Neuronal stem cell (in vitro differentiated cells): Measurements from ENCODE around the gene TEKT2.
A peak's percentile ranks its signal among the peaks of the same experiment; 100 is the strongest.

Source experiments
- DNase-seq: peaks from one replicate; pipeline ENCODE4 v3.0.0-alpha.2; 2013; ENCODE audit warnings: low spot score
- H2AFZ ChIP-seq: one replicate; pipeline ENCODE4 v1.6.1; 2013; ENCODE audit warnings: mild to moderate bottlenecking, low read length, inconsistent platforms
- H2AK5ac ChIP-seq: 2 replicates; pipeline ENCODE4 v1.6.1; 2013; ENCODE audit warnings: low read depth, mild to moderate bottlenecking, inconsistent platforms, low read length, moderate library complexity, mixed read lengths
- H2BK120ac ChIP-seq: 2 replicates; pipeline ENCODE4 v1.6.1; 2013; ENCODE audit warnings: low read depth, mild to moderate bottlenecking, inconsistent platforms, low read length, moderate library complexity, mixed read lengths
- H2BK12ac ChIP-seq: one replicate; pipeline ENCODE4 v1.6.1; 2013; ENCODE audit warnings: low read length, inconsistent platforms
- H2BK15ac ChIP-seq: 2 replicates; pipeline ENCODE4 v1.6.1; 2013; ENCODE audit warnings: mild to moderate bottlenecking, low read length, inconsistent platforms, mixed read lengths
- H2BK5ac ChIP-seq: one replicate; pipeline ENCODE4 v1.6.1; 2013; ENCODE audit warnings: inconsistent platforms, mild to moderate bottlenecking, low read length, moderate library complexity
- H3K14ac ChIP-seq: one replicate; pipeline ENCODE4 v1.6.1; 2013; ENCODE audit warnings: low read length, inconsistent platforms
- H3K18ac ChIP-seq: 2 replicates; pipeline ENCODE4 v1.6.1; 2013; ENCODE audit warnings: low read length, inconsistent platforms
- H3K23ac ChIP-seq: 2 replicates; pipeline ENCODE4 v1.6.1; 2013; ENCODE audit warnings: low read depth, mild to moderate bottlenecking, mixed read lengths, low read length, inconsistent platforms; ENCODE audit not compliant: poor library complexity
- H3K27ac ChIP-seq: replicated peaks from 3 replicates; pipeline ENCODE4 v1.5.1; 2013; ENCODE audit warnings: low read length, inconsistent platforms
- H3K27me3 ChIP-seq, 3 experiments: 2 replicates each; pipeline ENCODE4 v1.6.1; 2013; ENCODE audit warnings: low read length in 3 of 3, mild to moderate bottlenecking in 2 of 3, inconsistent platforms in 1 of 3, low read depth in 1 of 3, mixed read lengths in 1 of 3, moderate library complexity in 1 of 3; ENCODE audit not compliant: control insufficient read depth in 3 of 3, insufficient read depth in 3 of 3
- H3K36me3 ChIP-seq, 2 donors: replicated peaks in 1 of 2; 2 replicates each; pipeline ENCODE4 v1.6.1; 2013; ENCODE audit warnings: low read length in 2 of 2; ENCODE audit not compliant: control insufficient read depth in 2 of 2, insufficient read depth in 2 of 2
- H3K4ac ChIP-seq: 2 replicates; pipeline ENCODE4 v1.6.1; 2013; ENCODE audit warnings: inconsistent platforms, mild to moderate bottlenecking, low read length, moderate library complexity
- H3K4me1 ChIP-seq, 2 donors: 1 replicate in 1 of 2; 2 replicates in 1 of 2; pipeline ENCODE4 v1.6.1; 2013; ENCODE audit warnings: low read length in 2 of 2, low read depth in 1 of 2; ENCODE audit not compliant: control insufficient read depth in 2 of 2, insufficient read depth in 1 of 2
- H3K4me2 ChIP-seq: one replicate; pipeline ENCODE4 v1.6.1; 2013; ENCODE audit warnings: mild to moderate bottlenecking, low read length, inconsistent platforms; ENCODE audit not compliant: insufficient read depth, poor library complexity, severe bottlenecking
- H3K4me3 ChIP-seq, 2 donors: 2 replicates each; pipeline ENCODE4 v1.5.1; 2013; ENCODE audit warnings: low read length in 2 of 2, mild to moderate bottlenecking in 2 of 2, inconsistent platforms in 1 of 2, moderate library complexity in 1 of 2
- H3K79me1 ChIP-seq: one replicate; pipeline ENCODE4 v1.6.1; 2013; ENCODE audit warnings: low read depth, mild to moderate bottlenecking, inconsistent platforms, low read length, moderate library complexity
- H3K9ac ChIP-seq: one replicate; pipeline ENCODE4 v1.6.1; 2013; ENCODE audit warnings: mild to moderate bottlenecking, low read depth, low read length, inconsistent platforms; ENCODE audit not compliant: poor library complexity
- H3K9me3 ChIP-seq, 2 donors: replicated peaks in 1 of 2; 2 replicates each; pipeline versions ENCODE3 to v1.6.1; 2013; ENCODE audit warnings: low read length in 2 of 2, mild to moderate bottlenecking in 2 of 2, inconsistent platforms in 1 of 2, low read depth in 1 of 2, mixed read lengths in 1 of 2, moderate library complexity in 1 of 2; ENCODE audit not compliant: control insufficient read depth in 2 of 2, insufficient read depth in 1 of 2
- H4K8ac ChIP-seq: one replicate; pipeline ENCODE4 v1.6.1; 2013; ENCODE audit warnings: low read depth, mild to moderate bottlenecking, inconsistent platforms, low read length, moderate library complexity
- H4K91ac ChIP-seq: one replicate; pipeline ENCODE4 v1.6.1; 2013; ENCODE audit warnings: low read length, low read depth, mild to moderate bottlenecking, inconsistent platforms; ENCODE audit not compliant: poor library complexity
- WGBS, 2 donors: extraction: QIAGEN DNeasy Blood & Tissue Kit; methylation state at CpG; one replicate each; pipeline ENCODE4 v1.1.7; 2013; ENCODE audit warnings: missing lambda C conversion rate in 2 of 2, mixed read lengths in 1 of 2; ENCODE audit not compliant: insufficient read length in 2 of 2, insufficient replicate concordance in 1 of 2; ENCODE audit errors: extremely low coverage in 2 of 2; 5-methylcytosine and 5-hydroxymethylcytosine counted together

Gene TEKT2

DNA sequence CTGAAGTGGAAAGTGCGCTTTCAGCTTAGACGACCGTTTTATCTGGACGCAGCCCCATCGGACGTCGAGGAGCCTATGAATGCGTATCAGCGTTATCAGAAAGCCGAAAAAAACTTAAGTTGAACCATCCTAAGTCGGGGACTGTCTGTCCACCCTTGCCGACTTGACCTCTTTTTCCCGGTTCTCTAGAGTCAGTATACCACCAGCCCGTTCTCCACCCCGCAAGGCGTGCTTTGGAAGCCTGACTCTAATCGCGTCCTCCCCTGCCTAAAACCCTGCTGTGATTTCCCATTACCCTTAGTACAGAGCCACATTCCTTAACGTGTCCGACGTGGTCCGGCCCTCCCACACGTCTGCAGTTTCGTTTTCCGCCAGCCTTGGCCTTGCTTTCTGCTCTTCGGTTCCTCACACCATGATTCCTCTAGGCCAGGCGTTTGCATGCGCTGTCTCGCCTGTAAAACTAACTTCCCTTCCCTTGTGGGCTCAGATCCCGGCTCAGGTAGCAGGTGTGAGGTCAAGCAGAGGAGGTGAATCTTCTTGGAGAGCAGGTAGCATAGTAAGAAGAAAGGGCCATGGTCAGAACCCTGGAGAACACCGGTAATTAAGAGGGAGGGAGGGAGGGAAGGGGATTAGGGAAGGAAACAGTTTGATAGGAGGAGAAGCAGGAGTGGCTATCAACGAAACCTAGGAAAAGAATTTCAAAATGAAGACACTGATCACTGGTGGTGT is 5.7 kb downstream of the TEKT2 start:
- H3K4ac ChIP-seq, result no peak overlapping the region
- no peaks in the 10 kb centered on the region for H3K27me3 ChIP-seq
- H3K4me3 ChIP-seq, result peak overlapping the region; percentile 97 to 98
- H3K9me3 ChIP-seq, result no peaks in the 10 kb centered on the region
- H3K4me2 ChIP-seq, result peak overlapping the region; percentile 90
- WGBS, 2 donors, result no CpG with 5 or more reads among the region's 32 CpGs
- peak overlapping the region; percentile 99 for H2AFZ ChIP-seq
- peaks cover 11% of the 10 kb centered on the region in 2 donors for H3K4me1 ChIP-seq
- no peak overlapping the region for H3K14ac ChIP-seq
- no peak overlapping the region for H4K91ac ChIP-seq
- no peak overlapping the region for H2BK12ac ChIP-seq
- H3K36me3 ChIP-seq, result peaks cover 49 to 60% of the 10 kb centered on the region in 2 donors
- no peak overlapping the region for H4K8ac ChIP-seq
- peak overlapping the region; percentile 98 for H3K18ac ChIP-seq
- no peak overlapping the region for H2BK120ac ChIP-seq
- H3K23ac ChIP-seq, result peak overlapping the region; percentile 100
- H3K9ac ChIP-seq, result peak overlapping the region; percentile 99
- no peak for DNase-seq
- H2AK5ac ChIP-seq, result peak overlapping the region; percentile 64
- H2BK5ac ChIP-seq, result peak overlapping the region; percentile 90
- H2BK15ac ChIP-seq, result no peak overlapping the region
- H3K79me1 ChIP-seq, result peaks cover 19% of the 10 kb centered on the region
- H3K27ac ChIP-seq, result no peak overlapping the region

DNA sequence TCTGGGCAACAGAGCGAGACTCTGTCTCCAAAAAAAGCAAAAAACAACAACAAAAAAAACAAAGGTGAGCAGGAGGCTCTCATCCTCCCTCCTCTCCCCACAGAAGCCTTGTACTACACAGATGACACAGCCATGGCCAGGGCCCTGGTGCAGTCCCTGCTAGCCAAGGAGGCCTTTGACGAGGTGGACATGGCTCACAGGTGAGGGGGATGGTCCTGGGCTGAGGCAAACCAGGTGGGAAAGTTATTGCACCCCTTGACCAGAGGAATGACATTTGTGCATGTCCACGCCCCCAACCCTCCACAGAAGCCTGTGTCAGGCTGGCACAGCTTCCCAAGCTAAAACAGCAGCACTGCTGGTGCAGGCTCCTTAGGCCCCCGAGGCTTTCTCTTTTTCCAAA is 7.2 kb downstream of the TEKT2 start:
- Histone ChIP-seq H3K9ac (no peak overlapping the region), H3K9me3 (no peaks in the 10 kb centered on the region), H3K14ac (no peak overlapping the region), H3K23ac (peak overlapping the region; percentile 60), H2BK120ac (no peak overlapping the region), H3K4me3 (no peak overlapping the region), H3K18ac (no peak overlapping the region), H3K27ac (no peak overlapping the region), H3K4ac (no peak overlapping the region), H3K4me1 (peaks cover 6 to 8% of the 10 kb centered on the region in 2 donors), H2AK5ac (no peak overlapping the region), H4K8ac (no peak overlapping the region), H4K91ac (no peak overlapping the region), H3K79me1 (peaks cover 19% of the 10 kb centered on the region), H3K4me2 (no peak overlapping the region), H2BK12ac (no peak overlapping the region), H2BK5ac (no peak overlapping the region), H2AFZ (no peak overlapping the region), H3K36me3 (peaks cover 56 to 76% of the 10 kb centered on the region in 2 donors), H3K27me3 (no peaks in the 10 kb centered on the region), H2BK15ac (no peak overlapping the region)
- WGBS, 2 donors, result no CpG with 5 or more reads among the region's 4 CpGs
- DNase-seq, result no peak

DNA sequence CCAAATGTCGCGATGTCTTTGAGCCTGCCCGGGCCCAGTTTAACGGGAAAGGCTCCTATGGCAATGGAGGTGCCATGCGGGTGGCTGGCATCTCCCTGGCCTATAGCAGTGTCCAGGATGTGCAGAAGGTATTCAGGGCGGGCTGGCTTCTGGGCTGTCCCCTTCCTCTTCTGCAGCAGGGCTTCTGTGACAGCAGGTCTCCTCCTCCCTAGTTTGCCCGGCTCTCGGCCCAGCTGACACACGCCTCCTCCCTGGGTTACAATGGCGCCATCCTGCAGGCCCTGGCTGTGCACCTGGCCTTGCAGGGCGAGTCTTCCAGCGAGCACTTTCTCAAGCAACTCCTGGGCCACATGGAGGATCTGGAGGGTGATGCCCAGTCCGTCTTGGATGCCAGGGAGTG is 7.8 kb downstream of the TEKT2 start:
- Histone ChIP-seq H3K9ac (no peak overlapping the region), H3K4me2 (no peak overlapping the region), H2AK5ac (no peak overlapping the region), H3K4ac (no peak overlapping the region), H3K79me1 (peaks cover 19% of the 10 kb centered on the region), H2BK15ac (no peak overlapping the region), H3K14ac (no peak overlapping the region), H3K23ac (peak overlapping the region; percentile 39), H3K18ac (no peak overlapping the region), H2BK12ac (no peak overlapping the region), H2BK5ac (peak overlapping the region; percentile 21), H3K9me3 (no peaks in the 10 kb centered on the region), H2AFZ (no peak overlapping the region), H3K27ac (no peak overlapping the region), H4K91ac (no peak overlapping the region), H3K27me3 (no peaks in the 10 kb centered on the region), H3K36me3 (peaks cover 52 to 78% of the 10 kb centered on the region in 2 donors), H3K4me1 (peaks cover 6 to 8% of the 10 kb centered on the region in 2 donors), H4K8ac (peak overlapping the region; percentile 59), H2BK120ac (no peak overlapping the region), H3K4me3 (no peak overlapping the region)
- no peak for DNase-seq
- no CpG with 5 or more reads among the region's 13 CpGs for WGBS, 2 donors

- DNase-seq, result no peak
- Histone ChIP-seq H3K14ac (no peak overlapping the region), H3K4me3 (no peak overlapping the region), H2AFZ (no peak overlapping the region), H3K23ac (no peak overlapping the region), H3K4ac (no peak overlapping the region), H3K36me3 (peaks cover 48 to 73% of the 10 kb centered on the region in 2 donors), H2BK12ac (no peak overlapping the region), H2AK5ac (no peak overlapping the region), H3K4me2 (no peak overlapping the region), H3K9me3 (no peaks in the 10 kb centered on the region), H3K4me1 (peaks cover 8 to 11% of the 10 kb centered on the region in 2 donors), H2BK15ac (no peak overlapping the region), H2BK5ac (no peak overlapping the region), H3K18ac (no peak overlapping the region), H3K79me1 (peaks cover 16% of the 10 kb centered on the region), H2BK120ac (no peak overlapping the region), H3K9ac (no peak overlapping the region), H4K91ac (no peak overlapping the region), H3K27me3 (no peaks in the 10 kb centered on the region), H4K8ac (no peak overlapping the region), H3K27ac (no peak overlapping the region)
- WGBS, 2 donors, result no CpG with 5 or more reads among the region's 17 CpGs
These were observed 8.4 kb downstream of the TEKT2 start for GRCh38 chr1:36092166-36092797.
